GM18526 (cell line): Measurements from ENCODE around the gene ASAP2.

Experiments used
- POLR2A ChIP-seq: IDR thresholded peaks from 3 replicates; pipeline ENCODE4 v1.6.1; 2011; ENCODE audit not compliant: insufficient read length; ENCODE audit errors: extremely low read depth

Gene ASAP2

GRCh38 chr2:9213477-9214051 lies 7.0 kb downstream of the ASAP2 start:
- no peak for TF ChIP-seq POLR2A

GRCh38 chr2:9214873-9215272 lies 8.3 kb downstream of the ASAP2 start:
- TF ChIP-seq POLR2A, result no peak

GRCh38 chr2:9215680-9216079 lies 9.1 kb downstream of the ASAP2 start:
- no peak for TF ChIP-seq POLR2A

- no peak for TF ChIP-seq POLR2A
Measured at GRCh38 chr2:9217838-9218770, 11.5 kb downstream of the ASAP2 start.

- no peak for TF ChIP-seq POLR2A
Measured at GRCh38 chr2:9219027-9219445, 12.4 kb downstream of the ASAP2 start.

- TF ChIP-seq POLR2A, result no peak
Measured at GRCh38 chr2:9220201-9220600, 13.6 kb downstream of the ASAP2 start.

- no peak for TF ChIP-seq POLR2A
Measured at GRCh38 chr2:9221223-9221622, 14.6 kb downstream of the ASAP2 start.

GRCh38 chr2:9222239-9222892 lies 15.8 kb downstream of the ASAP2 start:
- no peak for TF ChIP-seq POLR2A

- TF ChIP-seq POLR2A, result no peak
Measured at GRCh38 chr2:9222893-9223287, 16.3 kb downstream of the ASAP2 start.

GRCh38 chr2:9225806-9226205 lies 19.2 kb downstream of the ASAP2 start:
- no peak for TF ChIP-seq POLR2A

- TF ChIP-seq POLR2A, result no peak
Measured at GRCh38 chr2:9226458-9227380, 20.1 kb downstream of the ASAP2 start.

- TF ChIP-seq POLR2A, result no peak
Measured at GRCh38 chr2:9228088-9228751, 21.6 kb downstream of the ASAP2 start.

GRCh38 chr2:9228781-9229469 lies 22.3 kb downstream of the ASAP2 start:
- TF ChIP-seq POLR2A, result no peak

GRCh38 chr2:9229470-9229820 lies 22.8 kb downstream of the ASAP2 start:
- no peak for TF ChIP-seq POLR2A
